ENCODE measurements around the gene ADAMTSL4. TPM values are rescaled to one million over a fixed set of nuclear protein-coding genes. Genes with fewer than 3 reads are reported as not detected.
"Not testable (repeated sequence)": the region's sequence is repeated elsewhere in the genome, so short reads cannot be mapped to it uniquely, and the experiment has no call there.

The ADAMTSL4 gene
- total and polyA plus RNA-seq, 2 of the 8 experiments (the other 6 are each of a cell fraction or from before 2014, with no cell fraction given), result 4.2 to 5.4 TPM

DNA sequence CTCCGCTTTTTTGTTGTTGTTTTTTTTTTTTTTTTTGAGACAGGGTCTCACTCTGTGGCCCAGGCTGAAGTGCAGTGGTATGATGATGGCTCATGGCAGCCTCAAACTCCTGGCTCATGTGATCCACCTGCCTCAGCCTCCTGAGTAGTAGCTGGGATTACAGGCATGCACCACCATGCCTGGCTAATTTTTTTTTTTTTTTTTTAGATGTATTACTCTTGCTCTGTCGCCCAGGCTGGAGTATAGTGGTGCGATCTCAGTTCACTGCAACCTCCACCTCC lies 56.2 kb downstream of the ADAMTSL4 start:
- not testable (repeated sequence) for H3K9ac ChIP-seq (replicated peaks in 1 of 4; ENCODE audit: extremely low read depth in 1 of 4, low read depth in 3 of 4, low read length in 3 of 4); H3K36me3 ChIP-seq (ENCODE audit: control insufficient read depth in 2 of 4, insufficient read depth in 4 of 4, low read length in 3 of 4); H2BK20ac ChIP-seq (ENCODE audit: low read length); H3K4ac ChIP-seq (replicated peaks; ENCODE audit: insufficient read length, low read depth, low read length); FAIRE-seq; H4K5ac ChIP-seq (ENCODE audit: insufficient read length, low read depth, low read length); H3K23ac ChIP-seq (ENCODE audit: insufficient read length); H3K27ac ChIP-seq (ENCODE audit: low read depth, low read length); H3K27me3 ChIP-seq (replicated peaks in 1 of 4; ENCODE audit: control insufficient read depth in 3 of 4, extremely low read depth in 1 of 4, insufficient read depth in 3 of 4, low read length in 3 of 4); H3K79me1 ChIP-seq (ENCODE audit: low read depth, low read length); H2BK120ac ChIP-seq (replicated peaks; ENCODE audit: low read depth, low read length); H3K56ac ChIP-seq (replicated peaks; ENCODE audit: insufficient read length, low read depth, low read length); H3K9me3 ChIP-seq (ENCODE audit: insufficient read depth in 2 of 2, low read depth in 1 of 2, low read length in 1 of 2); H4K8ac ChIP-seq (ENCODE audit: extremely low read depth, insufficient read depth, low read length); H3K14ac ChIP-seq (ENCODE audit: insufficient read length); H3K18ac ChIP-seq (ENCODE audit: extremely low read depth, low read length); H2BK12ac ChIP-seq (ENCODE audit: low read depth, low read length); H3K23me2 ChIP-seq (ENCODE audit: low read depth, low read length); H2AK5ac ChIP-seq (ENCODE audit: low read depth, low read length); H3K4me3 ChIP-seq (ENCODE audit: extremely low read depth in 1 of 4, insufficient read depth in 2 of 4, low read depth in 3 of 4, low read length in 4 of 4); H3K79me2 ChIP-seq (ENCODE audit: control insufficient read depth in 1 of 2, insufficient read depth in 2 of 2, low read length in 2 of 2); H4K91ac ChIP-seq (replicated peaks; ENCODE audit: insufficient read length, low read length); H2AFZ ChIP-seq (ENCODE audit: low read length); DNase-seq (ENCODE audit: low read depth in 1 of 2, low spot score in 2 of 2); H2BK15ac ChIP-seq (ENCODE audit: low read length); H4K20me1 ChIP-seq (replicated peaks in 1 of 2; ENCODE audit: control insufficient read depth in 1 of 2, insufficient read depth in 2 of 2, low read length in 2 of 2)
- WGBS, 2 experiments (ENCODE audit: extremely low coverage in 1 of 2, insufficient coverage in 1 of 2, insufficient read length in 1 of 2, insufficient replicate concordance in 2 of 2, low coverage in 1 of 2, low lambda C conversion rate in 2 of 2, missing lambda C conversion rate in 1 of 2), result 83% methylated on average over 3 of the region's 3 CpGs; no CpG with 5 or more reads in 1 of the 2 experiments
- peak overlapping the region; percentile 1; the same call in 1 of the 2 replicates for H2BK5ac ChIP-seq (ENCODE audit: low read depth, low read length)
- ChIA-PET CTCF (ENCODE audit: partially characterized antibody) (interaction anchor here (0.6 to 6.9 kb wide), 4 partner anchors 8 to 45 kb away, joined by 3 to 50 read pairs (median 4); no protein-coding TSS in a partner anchor), POLR2A (ENCODE audit: partially characterized antibody) (interaction anchor here (1.2 to 43.5 kb wide), 5 partner anchors 12 to 36 kb away, joined by 3 to 1380 read pairs (median 12); partner anchors contain the start of genes ADAMTSL4, ENSA and MCL1)
- peaks cover 5 to 18% (median 11%) of the 10 kb centered on the region in 4 experiments; a peak in 6 of 7 replicates for H3K4me1 ChIP-seq (replicated peaks in 1 of 4; ENCODE audit: control insufficient read depth in 3 of 4, insufficient read depth in 4 of 4, low read length in 3 of 4)
- peak overlapping the region in 1 of 2 experiments; percentile 41; a peak in 1 of 4 replicates for H3K4me2 ChIP-seq (ENCODE audit: insufficient read depth in 1 of 2, low read depth in 2 of 2, low read length in 2 of 2)
